Kidney epithelial cell (primary cell): ENCODE results near the gene NEDD9. TPM values are rescaled to one million over a fixed set of nuclear protein-coding genes. Genes with fewer than 3 reads are reported as not detected.
A peak's percentile ranks its signal among the peaks of the same experiment; 100 is the strongest.

Experiments used
- DNase-seq: peaks from one replicate; pipeline ENCODE4 v3.0.0-alpha.2; 2010; ENCODE audit warnings: low read depth
- H3K27me3 ChIP-seq: 2 replicates; pipeline ENCODE4 v1.6.0; 2011; ENCODE audit warnings: low read length; ENCODE audit not compliant: control insufficient read depth, insufficient read depth
- H3K36me3 ChIP-seq: 2 replicates; pipeline ENCODE4 v1.5.1; 2011; ENCODE audit warnings: low read length; ENCODE audit not compliant: control insufficient read depth, insufficient read depth
- H3K4me3 ChIP-seq: 2 replicates; pipeline ENCODE4 v1.5.1; 2011; ENCODE audit warnings: low read depth, mild to moderate bottlenecking, control low read depth, low read length
- total RNA-seq: library from RNA; depleted of rRNA; stranded (reverse); fragments of >200 nt; gene quantifications from 2 replicates; pipeline ENCODE4 v1.2.3, GENCODE V29; 2015
- TF ChIP-seq, protein P1 (sequence below): IDR thresholded peaks from 2 replicates; pipeline ENCODE4 v1.5.1; 2011; ENCODE audit warnings: mild to moderate bottlenecking, moderate library complexity, low read length, control low read depth, inconsistent platforms; ENCODE audit not compliant: insufficient read depth, poor library complexity, severe bottlenecking

NEDD9 gene, protein sequence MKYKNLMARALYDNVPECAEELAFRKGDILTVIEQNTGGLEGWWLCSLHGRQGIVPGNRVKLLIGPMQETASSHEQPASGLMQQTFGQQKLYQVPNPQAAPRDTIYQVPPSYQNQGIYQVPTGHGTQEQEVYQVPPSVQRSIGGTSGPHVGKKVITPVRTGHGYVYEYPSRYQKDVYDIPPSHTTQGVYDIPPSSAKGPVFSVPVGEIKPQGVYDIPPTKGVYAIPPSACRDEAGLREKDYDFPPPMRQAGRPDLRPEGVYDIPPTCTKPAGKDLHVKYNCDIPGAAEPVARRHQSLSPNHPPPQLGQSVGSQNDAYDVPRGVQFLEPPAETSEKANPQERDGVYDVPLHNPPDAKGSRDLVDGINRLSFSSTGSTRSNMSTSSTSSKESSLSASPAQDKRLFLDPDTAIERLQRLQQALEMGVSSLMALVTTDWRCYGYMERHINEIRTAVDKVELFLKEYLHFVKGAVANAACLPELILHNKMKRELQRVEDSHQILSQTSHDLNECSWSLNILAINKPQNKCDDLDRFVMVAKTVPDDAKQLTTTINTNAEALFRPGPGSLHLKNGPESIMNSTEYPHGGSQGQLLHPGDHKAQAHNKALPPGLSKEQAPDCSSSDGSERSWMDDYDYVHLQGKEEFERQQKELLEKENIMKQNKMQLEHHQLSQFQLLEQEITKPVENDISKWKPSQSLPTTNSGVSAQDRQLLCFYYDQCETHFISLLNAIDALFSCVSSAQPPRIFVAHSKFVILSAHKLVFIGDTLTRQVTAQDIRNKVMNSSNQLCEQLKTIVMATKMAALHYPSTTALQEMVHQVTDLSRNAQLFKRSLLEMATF
- total RNA-seq = 48.3 and 53.5 TPM in 2 replicates

DNA sequence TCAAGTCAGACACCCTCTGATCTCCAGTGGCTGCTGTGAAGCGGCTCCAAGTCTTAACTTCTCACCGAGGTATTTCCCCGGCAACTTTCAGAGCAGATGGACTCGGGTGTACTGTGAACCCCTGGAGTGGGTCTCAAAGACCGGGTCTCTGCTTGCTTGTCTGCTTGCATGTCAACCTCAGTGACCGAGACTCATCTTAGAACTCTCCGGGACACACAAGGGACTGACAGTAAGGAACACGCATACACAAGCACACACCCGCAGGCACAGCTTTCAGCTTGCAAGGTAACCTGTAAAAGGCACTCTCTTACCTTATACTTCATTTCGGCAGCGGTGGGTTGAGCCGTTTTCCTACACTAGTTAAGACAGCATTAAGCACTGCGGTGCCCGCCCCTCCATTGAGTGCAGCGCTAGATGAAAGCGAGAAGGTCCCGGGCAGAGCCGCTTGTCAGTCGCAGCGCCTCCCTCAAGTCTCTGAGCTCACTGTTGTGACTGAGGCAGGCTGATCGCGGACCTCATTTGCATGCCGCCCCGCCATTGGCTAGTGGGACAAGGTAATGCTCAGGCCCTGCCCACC, at the start of gene NEDD9:
Gene NEDD9, minus strand, starts transcription at position 476 of the 577 bp plus-strand sequence. Its CDS starts 153 bp downstream, at position 323.
- Histone ChIP-seq H3K27me3 (no peaks in the 10 kb centered on the region), H3K36me3 (no peaks in the 10 kb centered on the region), H3K4me3 (peak within 1 kb of the TSS; percentile 86)
- peak; percentile 92 for DNase-seq
- TF ChIP-seq, protein P1, sequence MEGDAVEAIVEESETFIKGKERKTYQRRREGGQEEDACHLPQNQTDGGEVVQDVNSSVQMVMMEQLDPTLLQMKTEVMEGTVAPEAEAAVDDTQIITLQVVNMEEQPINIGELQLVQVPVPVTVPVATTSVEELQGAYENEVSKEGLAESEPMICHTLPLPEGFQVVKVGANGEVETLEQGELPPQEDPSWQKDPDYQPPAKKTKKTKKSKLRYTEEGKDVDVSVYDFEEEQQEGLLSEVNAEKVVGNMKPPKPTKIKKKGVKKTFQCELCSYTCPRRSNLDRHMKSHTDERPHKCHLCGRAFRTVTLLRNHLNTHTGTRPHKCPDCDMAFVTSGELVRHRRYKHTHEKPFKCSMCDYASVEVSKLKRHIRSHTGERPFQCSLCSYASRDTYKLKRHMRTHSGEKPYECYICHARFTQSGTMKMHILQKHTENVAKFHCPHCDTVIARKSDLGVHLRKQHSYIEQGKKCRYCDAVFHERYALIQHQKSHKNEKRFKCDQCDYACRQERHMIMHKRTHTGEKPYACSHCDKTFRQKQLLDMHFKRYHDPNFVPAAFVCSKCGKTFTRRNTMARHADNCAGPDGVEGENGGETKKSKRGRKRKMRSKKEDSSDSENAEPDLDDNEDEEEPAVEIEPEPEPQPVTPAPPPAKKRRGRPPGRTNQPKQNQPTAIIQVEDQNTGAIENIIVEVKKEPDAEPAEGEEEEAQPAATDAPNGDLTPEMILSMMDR = no peak

DNA sequence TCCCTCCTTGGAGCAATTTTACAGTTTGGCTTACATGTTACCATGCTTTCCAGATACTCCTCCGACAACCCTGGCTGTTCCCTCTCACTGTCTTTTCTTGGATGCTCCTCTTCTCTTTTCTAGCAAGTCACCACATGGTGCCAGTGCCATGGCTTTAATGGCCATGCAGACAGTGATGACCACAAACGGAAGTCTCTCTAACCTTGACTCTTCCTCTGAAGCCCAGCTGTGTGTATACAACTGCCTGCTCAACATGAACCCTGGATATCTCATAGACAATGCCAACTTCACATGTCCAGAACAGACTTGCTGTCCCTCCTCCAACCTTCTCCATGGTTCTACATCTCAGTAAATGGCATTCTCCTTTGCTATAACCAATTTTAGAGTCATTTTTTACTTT, 49.8 kb upstream of the NEDD9 start:
- DNase-seq = no peak
- Histone ChIP-seq H3K27me3 (no peaks in the 10 kb centered on the region), H3K36me3 (no peaks in the 10 kb centered on the region), H3K4me3 (no peak overlapping the region)
- TF ChIP-seq, protein P1 = no peak

DNA sequence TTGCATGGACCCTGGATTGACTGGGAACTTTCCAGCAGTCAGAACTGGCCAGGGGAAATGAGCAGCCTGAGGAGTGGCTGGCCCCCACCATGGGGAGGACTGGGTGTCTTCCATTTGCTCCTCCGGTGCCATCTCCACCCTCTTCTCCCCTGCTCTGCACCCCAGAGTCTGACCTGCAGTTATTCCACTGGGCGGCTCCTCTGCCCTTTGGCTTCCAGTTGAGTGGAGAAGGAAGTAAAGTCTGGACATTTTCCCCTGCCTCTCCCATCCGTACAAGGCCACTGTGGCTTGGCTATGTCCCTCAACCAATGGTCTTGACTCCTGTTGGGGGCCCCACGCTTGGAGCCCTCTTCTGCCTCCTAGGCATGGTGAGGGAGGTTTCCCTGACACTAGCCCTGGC, 47.9 kb upstream of the NEDD9 start:
- DNase-seq = no peak
- TF ChIP-seq, protein P1 = no peak
- Histone ChIP-seq H3K36me3 (no peaks in the 10 kb centered on the region), H3K27me3 (no peaks in the 10 kb centered on the region), H3K4me3 (no peak overlapping the region)

DNA sequence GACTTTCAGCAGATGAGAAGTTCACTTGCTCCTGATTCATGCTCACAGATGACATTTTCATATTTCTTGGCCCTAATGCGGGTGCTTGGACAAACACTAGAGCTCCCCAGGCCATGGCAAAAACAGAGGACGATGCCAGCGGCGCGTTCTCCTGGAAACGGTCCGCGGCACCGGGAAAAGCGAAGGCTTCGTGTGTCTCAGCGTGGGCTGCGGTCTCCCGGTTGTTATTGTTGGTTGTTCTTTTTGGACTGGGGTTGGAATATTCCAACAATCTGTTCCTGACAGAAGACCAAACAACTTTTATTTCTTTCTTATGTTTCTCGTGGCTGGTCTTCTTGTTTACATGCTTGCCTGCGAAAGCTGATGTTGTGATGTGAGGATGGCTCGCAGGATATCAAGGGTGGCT, 46.8 kb upstream of the NEDD9 start:
- no peak for DNase-seq
- TF ChIP-seq, protein P1 = no peak
- H3K4me3 ChIP-seq = no peak overlapping the region
- H3K27me3 ChIP-seq = no peaks in the 10 kb centered on the region
- no peaks in the 10 kb centered on the region for H3K36me3 ChIP-seq

DNA sequence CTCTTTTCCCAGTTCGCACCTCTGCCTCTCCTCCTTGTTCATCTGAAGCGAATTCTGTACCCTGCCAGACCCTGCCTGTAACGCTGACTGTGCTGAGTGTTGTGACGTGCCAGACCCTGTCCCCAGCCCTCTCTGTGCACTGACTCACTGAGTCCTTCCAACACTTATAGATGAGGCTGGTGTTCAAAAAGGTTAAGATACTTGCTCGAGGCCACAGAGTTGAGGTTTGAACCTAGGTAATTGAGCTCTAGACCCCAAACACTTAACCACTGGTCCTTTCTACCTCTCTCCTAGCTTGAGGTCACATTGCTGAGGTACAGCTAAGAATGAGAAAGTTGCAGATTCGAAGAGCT, 45.7 kb upstream of the NEDD9 start:
- TF ChIP-seq, protein P1 = no peak
- no peaks in the 10 kb centered on the region for H3K27me3 ChIP-seq
- DNase-seq = no peak
- H3K36me3 ChIP-seq = no peaks in the 10 kb centered on the region
- no peak overlapping the region for H3K4me3 ChIP-seq
